Measurements from ENCODE around the gene QRFP. TPM values are rescaled to one million over a fixed set of nuclear protein-coding genes. Genes with fewer than 3 reads are reported as not detected.

QRFP gene
- total and polyA plus RNA-seq, 9 donors: not detected

GRCh38 chr9:130902204-130903185 lies 5.9 kb upstream of the QRFP start:
- H3K27ac ChIP-seq: no peak overlapping the region
- peaks cover 3% of the 10 kb centered on the region for H3K4me1 ChIP-seq (ENCODE audit: insufficient read depth)
- H3K4me3 ChIP-seq: no peak overlapping the region
- TF ChIP-seq CTCF (IDR thresholded peaks at IDR 0.05): no peak
- intact Hi-C loops (cut with DNase I): no loop called here
- H3K36me3 ChIP-seq: no peaks in the 10 kb centered on the region
- no peak for DNase-seq
- no peaks in the 10 kb centered on the region for H3K27me3 ChIP-seq
- 49 to 61% (median 51%) methylated on average over 26 to 27 of the region's 27 CpGs for WGBS, 3 donors
- H3K9me3 ChIP-seq: no peaks in the 10 kb centered on the region

- Histone ChIP-seq H3K36me3 (no peaks in the 10 kb centered on the region), H3K27ac (no peak overlapping the region), H3K27me3 (no peaks in the 10 kb centered on the region), H3K4me1 (ENCODE audit: insufficient read depth) (peaks cover 3% of the 10 kb centered on the region), H3K9me3 (no peaks in the 10 kb centered on the region), H3K4me3 (no peak overlapping the region)
- TF ChIP-seq CTCF (IDR thresholded peaks at IDR 0.05) (no peak), POLR2A (IDR thresholded peaks at IDR 0.05) (no peak), EP300 (IDR thresholded peaks at IDR 0.05) (no peak)
- DNase-seq: no peak
- intact Hi-C loops (cut with DNase I): no loop called here
- 77 to 79% (median 78%) methylated on average over 14 to 17 of the region's 17 CpGs for WGBS, 3 donors
These were observed 5.0 kb upstream of the QRFP start for GRCh38 chr9:130901498-130902203.

- H3K9me3 ChIP-seq: no peaks in the 10 kb centered on the region
- H3K4me1 ChIP-seq (ENCODE audit: insufficient read depth): peaks cover 3% of the 10 kb centered on the region
- intact Hi-C loops (cut with DNase I): no loop called here
- DNase-seq: no peak
- H3K36me3 ChIP-seq: no peaks in the 10 kb centered on the region
- no peak overlapping the region for H3K27ac ChIP-seq
- TF ChIP-seq EP300 (IDR thresholded peaks at IDR 0.05) (no peak), CTCF (IDR thresholded peaks at IDR 0.05) (no peak), POLR2A (IDR thresholded peaks at IDR 0.05) (no peak)
- H3K27me3 ChIP-seq: no peaks in the 10 kb centered on the region
- whole genome bisulfite sequencing, 3 donors: 68 to 78% (median 71%) methylated on average over 17 of the region's 17 CpGs
- H3K4me3 ChIP-seq: no peak overlapping the region
These were observed 4.3 kb upstream of the QRFP start for GRCh38 chr9:130900701-130901497.

GRCh38 chr9:130899051-130899748 lies 2.6 kb upstream of the QRFP start:
- intact Hi-C loops (cut with DNase I): no loop called here
- no peaks in the 10 kb centered on the region for H3K27me3 ChIP-seq

More at GRCh38 chr9:130899051-130899748, 2.6 kb upstream of the QRFP start:
- no peak overlapping the region for H3K27ac ChIP-seq
- no peaks in the 10 kb centered on the region for H3K9me3 ChIP-seq
- no peaks in the 10 kb centered on the region for H3K36me3 ChIP-seq
- DNase-seq: no peak
- 17 to 27% (median 17%) methylated on average over 25 of the region's 25 CpGs for WGBS, 3 donors
- no peak overlapping the region for H3K4me3 ChIP-seq
- H3K4me1 ChIP-seq (ENCODE audit: insufficient read depth): peaks cover 3% of the 10 kb centered on the region
- TF ChIP-seq POLR2A (IDR thresholded peaks at IDR 0.05) (no peak), EP300 (IDR thresholded peaks at IDR 0.05) (no peak), CTCF (IDR thresholded peaks at IDR 0.05) (no peak)

Data from ovary (tissue), 9 donors.